ENCODE results near the gene IFT20. TPM values are rescaled to one million over a fixed set of nuclear protein-coding genes. Genes with fewer than 3 reads are reported as not detected.

IFT20 gene
- total and polyA plus RNA-seq, 2 of the 13 experiments (the other 11 are each of a cell fraction or from before 2014, with no cell fraction given): 28.0 to 37.8 TPM

DNA sequence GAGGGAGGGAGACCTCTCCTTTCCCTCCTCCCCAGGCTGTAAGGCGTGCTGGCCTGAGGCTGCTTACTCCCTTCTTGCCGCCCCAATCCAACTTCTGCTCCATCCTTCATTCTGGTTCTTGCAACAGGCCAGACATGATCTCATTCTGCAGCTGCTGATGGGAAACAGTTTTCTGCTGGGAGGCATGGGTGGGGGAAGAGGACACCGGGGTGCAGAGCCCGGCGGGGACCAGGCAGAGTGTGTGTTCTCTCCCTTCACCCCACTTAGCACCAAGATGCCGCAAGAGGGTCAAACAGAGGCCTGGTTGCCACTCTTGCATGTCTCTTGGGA, 37.6 kb upstream of the IFT20 start (continued):
- TF ChIP-seq SSRP1 (CRISPR knock-in tag; IDR thresholded peaks at IDR 0.05): no peak
- TF ChIP-seq FOXJ3 (CRISPR knock-in tag; IDR thresholded peaks at IDR 0.05; ENCODE audit: borderline replicate concordance): no peak
- no peak for TF ChIP-seq MEF2D (CRISPR knock-in tag; IDR thresholded peaks at IDR 0.05)
- no peak for TF ChIP-seq NCOA1 (CRISPR knock-in tag; IDR thresholded peaks at IDR 0.05)
- TF ChIP-seq GTF3A (CRISPR knock-in tag; conservative IDR thresholded peaks at IDR 0.05): no peak

DNA sequence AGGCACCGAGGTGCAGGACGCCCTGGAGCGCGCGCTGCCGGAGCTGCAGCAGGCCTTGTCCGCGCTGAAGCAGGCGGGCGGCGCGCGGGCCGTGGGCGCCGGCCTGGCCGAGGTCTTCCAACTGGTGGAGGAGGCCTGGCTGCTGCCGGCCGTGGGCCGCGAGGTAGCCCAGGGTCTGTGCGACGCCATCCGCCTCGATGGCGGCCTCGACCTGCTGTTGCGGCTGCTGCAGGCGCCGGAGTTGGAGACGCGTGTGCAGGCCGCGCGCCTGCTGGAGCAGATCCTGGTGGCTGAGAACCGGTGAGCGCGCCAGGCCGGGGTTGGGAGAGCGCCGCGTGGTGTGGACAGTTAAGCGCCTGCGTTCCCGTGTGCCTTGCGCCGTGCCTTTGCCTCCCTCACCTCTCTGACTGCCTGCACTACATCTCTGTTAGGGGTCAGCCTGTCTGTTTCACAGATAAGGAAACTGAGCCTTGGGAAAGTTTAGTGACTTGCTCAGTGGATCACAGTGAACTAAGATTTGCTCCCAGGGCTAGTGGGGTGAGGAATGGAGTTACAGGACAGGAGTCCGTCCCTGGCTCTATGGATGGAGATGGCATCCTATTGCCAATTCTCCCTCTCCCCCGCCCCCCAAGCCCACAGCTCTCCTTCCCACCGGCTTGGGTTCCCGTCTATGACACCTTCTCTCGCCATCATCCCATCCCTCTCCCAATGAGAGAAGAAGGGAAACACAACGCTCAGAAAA, 37.1 kb upstream of the IFT20 start:
- Histone ChIP-seq H2AFZ (ENCODE audit: low read length) (no peak overlapping the region), H3K9me3 (ENCODE audit: low read length) (no peaks in the 10 kb centered on the region), H3K4me1 (ENCODE audit: insufficient read depth, low read length) (peaks cover 39% of the 10 kb centered on the region), H3K27me3 (ENCODE audit: control insufficient read depth in 1 of 2, insufficient read depth in 2 of 2, low read length in 2 of 2) (no peaks in the 10 kb centered on the region), H3K36me3 (replicated peaks in 1 of 2; ENCODE audit: control insufficient read depth in 1 of 2, insufficient read depth in 2 of 2, low read length in 2 of 2) (no peaks in the 10 kb centered on the region), H3K27ac (ENCODE audit: extremely low read length, insufficient read depth, low read length) (no peak overlapping the region), H3K4me2 (ENCODE audit: low read depth, low read length) (no peak overlapping the region), H3K4me3 (replicated peaks in 1 of 3; ENCODE audit: insufficient read depth in 1 of 3, low read depth in 2 of 3, low read length in 3 of 3) (no peak overlapping the region), H4K20me1 (ENCODE audit: insufficient read depth, low read length) (no peaks in the 10 kb centered on the region), H3K9ac (ENCODE audit: insufficient read depth, low read depth, low read length) (no peak overlapping the region), H3K79me2 (ENCODE audit: insufficient read depth, low read length) (peaks cover 7% of the 10 kb centered on the region)
- FAIRE-seq (no peak), ATAC-seq (no peak), DNase-seq (ENCODE audit: low spot score) (no peak)
- intact Hi-C loops (cut with micrococcal nuclease; ENCODE audit: unreplicated experiment) (no loop called here), in situ Hi-C loops (cut with HindIII; ENCODE audit: extremely low pct_ligation_motif_present, low pct_unique_long_range_greater_than_20kb) (no loop called here)
- ChIA-PET CTCF (ENCODE audit: low intra/inter-chr PET ratio, low total read pairs) (no interaction called here), POLR2A (interaction anchor here (4.4 to 7.8 kb wide), 2 partner anchors 9 to 15 kb away, joined by 107 to 183 read pairs; partner anchors contain the start of gene POLDIP2)
- WGBS (ENCODE audit: low lambda C conversion rate): 95% methylated on average over 30 of the region's 53 CpGs
- no peak for TF ChIP-seq POLR2G (IDR thresholded peaks at IDR 0.05; ENCODE audit: low read depth, low read length)
- TF ChIP-seq ZNF20 (CRISPR knock-in tag; IDR thresholded peaks at IDR 0.05): no peak
- no peak for TF ChIP-seq ZFP1 (CRISPR knock-in tag; IDR thresholded peaks at IDR 0.05)
- TF ChIP-seq, protein P1, sequence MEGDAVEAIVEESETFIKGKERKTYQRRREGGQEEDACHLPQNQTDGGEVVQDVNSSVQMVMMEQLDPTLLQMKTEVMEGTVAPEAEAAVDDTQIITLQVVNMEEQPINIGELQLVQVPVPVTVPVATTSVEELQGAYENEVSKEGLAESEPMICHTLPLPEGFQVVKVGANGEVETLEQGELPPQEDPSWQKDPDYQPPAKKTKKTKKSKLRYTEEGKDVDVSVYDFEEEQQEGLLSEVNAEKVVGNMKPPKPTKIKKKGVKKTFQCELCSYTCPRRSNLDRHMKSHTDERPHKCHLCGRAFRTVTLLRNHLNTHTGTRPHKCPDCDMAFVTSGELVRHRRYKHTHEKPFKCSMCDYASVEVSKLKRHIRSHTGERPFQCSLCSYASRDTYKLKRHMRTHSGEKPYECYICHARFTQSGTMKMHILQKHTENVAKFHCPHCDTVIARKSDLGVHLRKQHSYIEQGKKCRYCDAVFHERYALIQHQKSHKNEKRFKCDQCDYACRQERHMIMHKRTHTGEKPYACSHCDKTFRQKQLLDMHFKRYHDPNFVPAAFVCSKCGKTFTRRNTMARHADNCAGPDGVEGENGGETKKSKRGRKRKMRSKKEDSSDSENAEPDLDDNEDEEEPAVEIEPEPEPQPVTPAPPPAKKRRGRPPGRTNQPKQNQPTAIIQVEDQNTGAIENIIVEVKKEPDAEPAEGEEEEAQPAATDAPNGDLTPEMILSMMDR (CRISPR knock-in tag; IDR thresholded peaks at IDR 0.05): no peak
- TF ChIP-seq, protein P2, sequence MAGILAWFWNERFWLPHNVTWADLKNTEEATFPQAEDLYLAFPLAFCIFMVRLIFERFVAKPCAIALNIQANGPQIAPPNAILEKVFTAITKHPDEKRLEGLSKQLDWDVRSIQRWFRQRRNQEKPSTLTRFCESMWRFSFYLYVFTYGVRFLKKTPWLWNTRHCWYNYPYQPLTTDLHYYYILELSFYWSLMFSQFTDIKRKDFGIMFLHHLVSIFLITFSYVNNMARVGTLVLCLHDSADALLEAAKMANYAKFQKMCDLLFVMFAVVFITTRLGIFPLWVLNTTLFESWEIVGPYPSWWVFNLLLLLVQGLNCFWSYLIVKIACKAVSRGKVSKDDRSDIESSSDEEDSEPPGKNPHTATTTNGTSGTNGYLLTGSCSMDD (CRISPR knock-in tag; IDR thresholded peaks at IDR 0.05): no peak
- TF ChIP-seq PCBP2 (optimal IDR thresholded peaks at IDR 0.05; ENCODE audit: low read depth, low read length, poor library complexity, severe bottlenecking): no peak
- no peak for TF ChIP-seq ETV6 (CRISPR knock-in tag; conservative IDR thresholded peaks at IDR 0.05)
- TF ChIP-seq, protein P3, sequence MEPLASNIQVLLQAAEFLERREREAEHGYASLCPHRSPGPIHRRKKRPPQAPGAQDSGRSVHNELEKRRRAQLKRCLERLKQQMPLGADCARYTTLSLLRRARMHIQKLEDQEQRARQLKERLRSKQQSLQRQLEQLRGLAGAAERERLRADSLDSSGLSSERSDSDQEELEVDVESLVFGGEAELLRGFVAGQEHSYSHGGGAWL (CRISPR knock-in tag; IDR thresholded peaks at IDR 0.05): no peak
- TF ChIP-seq EP300 (IDR thresholded peaks at IDR 0.05; ENCODE audit: low read depth in 2 of 2, low read length in 2 of 2): no peak
- TF ChIP-seq EP300 (CRISPR knock-in tag; IDR thresholded peaks at IDR 0.05; ENCODE audit: borderline replicate concordance): no peak
- no TSS peak for BruUV-seq (replicated peaks)

Measured in HepG2 (cell line).